Stimulated activated CD4-positive, alpha-beta T cell treated with anti-CD3 and anti-CD28 coated beads, TNF-alpha, amount 100 ng/mL, for 24 hours (primary cell): ENCODE measurements around the gene MYH3.

Experiments
- DNase-seq, 3 experiments: peaks; one replicate each; pipeline ENCODE4 v3.0.0-alpha.2; 2020; ENCODE audit warnings: low read depth in 3 of 3

Gene MYH3

DNA sequence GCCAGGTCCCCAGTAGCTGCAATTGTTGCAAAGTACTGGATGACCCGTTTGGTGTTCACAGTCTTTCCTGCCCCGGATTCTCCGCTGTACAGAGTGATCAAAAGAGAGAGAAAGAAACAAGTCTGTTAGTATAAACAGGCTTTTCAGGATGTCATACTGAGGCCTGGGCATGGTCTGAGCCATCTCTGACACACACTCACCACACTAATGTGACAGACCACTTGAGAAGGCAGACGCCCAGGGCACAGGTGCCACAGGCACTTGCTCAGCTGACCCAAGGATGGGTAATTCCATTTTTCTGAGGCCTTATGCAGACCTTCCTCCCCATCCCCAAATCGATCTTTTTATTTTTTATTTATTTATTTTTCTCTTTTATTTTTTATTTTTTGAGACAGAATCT is 7.5 kb downstream of the MYH3 start:
- DNase-seq = no peak

DNA sequence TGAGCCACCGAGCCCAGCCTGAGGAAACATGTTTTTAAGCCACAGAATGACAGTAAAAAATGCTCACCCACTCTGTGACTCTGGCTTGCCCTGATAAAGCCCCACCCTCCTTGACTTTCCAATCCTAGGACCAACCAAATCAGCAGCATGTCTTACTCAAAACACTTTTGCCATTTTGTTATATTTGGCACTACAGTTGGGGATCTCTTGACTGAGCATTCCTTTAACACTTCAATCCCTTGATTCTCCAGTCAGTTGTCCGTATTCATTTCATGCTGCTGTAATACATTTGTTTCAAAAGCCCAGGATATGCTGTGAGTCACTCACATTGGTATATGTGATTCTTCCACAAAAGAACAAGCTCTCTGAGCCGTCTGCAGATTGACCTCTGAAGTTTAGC is 8.2 kb downstream of the MYH3 start:
- no peak for DNase-seq

DNA sequence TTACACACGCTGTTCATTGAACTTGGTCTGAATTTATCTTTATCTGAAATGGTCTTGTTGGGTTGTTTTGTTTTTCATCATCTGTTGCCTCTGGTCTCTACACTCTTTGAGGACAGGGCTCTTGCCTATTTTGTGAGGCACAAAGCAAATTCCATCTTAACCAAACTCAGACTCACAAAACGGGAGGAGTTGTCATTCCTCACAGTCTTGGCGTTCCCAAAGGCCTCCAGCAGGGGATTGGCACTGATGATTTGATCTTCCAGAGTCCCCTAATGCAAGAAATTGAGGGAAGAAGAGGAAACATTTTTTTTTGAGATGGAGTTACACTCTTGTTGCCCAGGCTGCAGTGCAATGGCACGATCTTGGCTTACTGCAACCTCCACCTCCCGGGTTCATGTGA is 8.7 kb downstream of the MYH3 start:
- DNase-seq = no peak

DNA sequence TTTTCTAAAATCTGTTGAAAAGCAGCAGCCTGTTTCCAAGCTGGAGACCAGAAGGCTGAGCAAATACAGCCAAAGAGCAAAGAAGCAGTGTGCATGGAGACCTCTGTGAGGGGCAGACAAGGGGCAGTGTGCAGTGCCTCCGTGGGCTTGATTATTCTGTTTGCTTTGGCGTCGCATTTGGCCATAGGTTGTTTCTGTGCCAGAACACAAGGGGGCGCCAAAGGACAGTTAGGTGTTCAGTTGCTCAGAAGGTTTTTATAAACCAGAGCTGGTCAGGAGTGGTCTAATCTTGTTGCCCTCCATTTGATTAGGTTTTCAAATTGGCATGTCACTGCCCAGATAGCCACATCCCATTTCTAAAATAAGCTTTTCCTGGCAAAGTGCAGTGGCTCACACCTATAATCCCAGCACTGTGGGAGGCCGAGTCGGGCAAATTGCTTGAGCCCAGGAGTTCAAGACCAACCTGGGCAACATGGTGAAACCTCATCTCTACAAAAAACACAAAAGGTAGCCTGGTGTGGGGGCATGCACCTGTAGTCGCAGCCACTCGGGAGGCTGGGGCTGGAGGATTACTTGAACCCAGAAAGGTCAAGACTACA is 10.6 kb downstream of the MYH3 start:
- DNase-seq = peak; percentile 53 to 65 (median 64)

DNA sequence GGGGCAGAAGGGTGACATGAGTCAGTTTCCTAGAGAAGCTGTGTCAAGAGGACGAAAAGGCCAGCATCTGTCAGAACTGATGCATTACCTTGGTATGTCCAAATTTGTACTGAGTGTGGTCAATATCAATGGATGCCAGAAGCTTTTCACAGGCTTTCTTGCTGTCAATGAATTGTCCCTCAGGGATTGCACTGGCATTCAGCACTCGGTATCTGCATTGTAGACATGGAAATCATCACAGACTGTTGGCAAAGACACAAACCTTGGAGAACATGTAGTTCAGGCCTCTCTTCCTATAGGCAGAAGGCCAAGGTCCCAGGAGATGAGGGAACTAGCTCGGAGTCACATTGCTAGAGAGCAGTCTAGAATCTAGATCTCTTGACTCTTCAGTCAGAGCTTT is 16.6 kb downstream of the MYH3 start:
- DNase-seq = no peak

DNA sequence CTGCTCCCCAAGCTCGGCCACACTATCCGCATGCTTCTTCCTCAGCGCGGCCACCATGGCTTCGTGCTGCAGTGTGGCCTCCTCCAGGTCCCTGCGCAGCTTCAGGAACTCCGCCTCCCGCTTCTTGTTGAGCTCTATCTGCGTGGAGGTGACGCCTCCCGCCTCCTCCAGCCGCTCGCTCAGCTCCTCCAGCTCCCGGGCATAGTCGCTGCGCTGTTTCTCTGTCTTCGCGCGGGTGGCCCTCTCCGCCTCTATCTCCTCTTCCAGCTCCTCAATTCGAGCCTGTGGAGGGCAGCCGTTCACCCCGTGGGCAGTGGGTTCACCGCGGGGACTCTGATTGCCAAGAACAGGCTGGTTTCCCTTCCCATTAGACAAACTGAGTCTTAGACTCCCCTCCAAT is 19.0 kb downstream of the MYH3 start:
- no peak for DNase-seq

DNA sequence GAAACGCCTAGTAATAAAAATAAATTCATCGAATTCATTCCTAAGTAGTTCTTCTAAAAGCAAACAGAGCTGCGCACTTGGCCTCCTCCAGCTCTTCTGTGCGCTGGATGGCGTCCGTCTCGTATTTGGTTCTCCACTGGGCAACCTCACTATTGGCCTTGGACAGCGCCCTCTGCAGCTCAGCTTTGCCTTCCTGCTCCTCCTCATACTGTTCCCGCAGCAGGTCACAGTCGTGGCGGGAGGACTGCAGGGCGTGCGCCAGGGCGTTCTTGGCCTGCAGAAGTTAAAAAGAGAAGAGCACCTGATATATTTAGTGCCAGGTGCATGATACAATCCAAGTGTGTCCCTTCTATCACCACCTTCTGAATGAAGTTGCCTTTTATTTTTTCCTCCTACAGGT is 21.8 kb downstream of the MYH3 start:
- DNase-seq = no peak

DNA sequence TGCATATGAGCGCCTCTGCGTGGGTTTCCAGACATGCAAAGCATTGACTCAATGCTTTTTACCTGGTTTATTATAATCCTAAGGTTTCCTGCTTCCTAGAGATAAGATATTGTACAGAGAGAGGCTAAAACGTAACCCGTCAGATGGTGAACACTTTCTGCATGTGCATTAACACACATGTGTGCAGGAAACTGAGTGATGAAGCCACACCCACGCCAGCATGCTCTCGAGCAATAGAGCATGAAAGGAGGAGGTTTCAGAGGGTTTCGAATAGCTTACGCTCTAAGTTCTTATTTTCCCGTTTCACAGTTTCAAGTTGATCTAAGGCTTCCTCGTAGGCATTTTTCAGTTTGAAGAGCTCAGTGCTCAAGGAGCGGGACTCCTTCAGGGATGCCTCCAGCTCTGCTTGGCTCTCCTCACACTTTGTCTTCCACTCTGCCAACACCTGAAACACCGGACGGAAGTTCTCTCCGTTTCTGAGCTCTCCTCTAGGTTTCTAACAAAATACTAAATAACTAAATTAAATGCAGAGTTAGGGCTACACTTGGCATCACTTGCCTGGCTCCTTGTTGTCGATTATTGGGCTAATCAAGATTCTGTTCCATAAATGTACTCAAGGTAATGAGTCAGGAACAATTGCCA is 23.2 kb downstream of the MYH3 start:
- DNase-seq = no peak

DNA sequence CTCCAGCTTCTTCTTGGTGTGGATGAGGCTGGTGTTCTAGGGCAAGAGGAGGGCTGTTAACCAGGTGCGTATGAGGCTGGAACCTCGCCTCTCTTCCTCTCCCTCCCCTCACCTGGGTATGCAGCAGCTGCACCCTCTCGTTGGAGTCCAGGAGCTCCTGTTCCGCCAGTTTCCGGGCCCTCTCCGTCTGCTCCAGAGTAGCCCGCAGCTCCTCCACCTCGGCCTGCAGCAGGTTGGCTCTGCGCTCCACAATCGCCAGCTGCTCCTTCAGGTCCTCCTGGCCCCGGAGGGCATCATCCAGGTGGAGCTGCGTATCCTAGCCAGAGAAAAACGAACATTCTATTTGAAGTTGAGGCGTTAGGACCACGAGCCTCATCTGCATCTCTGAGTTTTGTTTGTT is 25.4 kb downstream of the MYH3 start:
- DNase-seq = no peak

DNA sequence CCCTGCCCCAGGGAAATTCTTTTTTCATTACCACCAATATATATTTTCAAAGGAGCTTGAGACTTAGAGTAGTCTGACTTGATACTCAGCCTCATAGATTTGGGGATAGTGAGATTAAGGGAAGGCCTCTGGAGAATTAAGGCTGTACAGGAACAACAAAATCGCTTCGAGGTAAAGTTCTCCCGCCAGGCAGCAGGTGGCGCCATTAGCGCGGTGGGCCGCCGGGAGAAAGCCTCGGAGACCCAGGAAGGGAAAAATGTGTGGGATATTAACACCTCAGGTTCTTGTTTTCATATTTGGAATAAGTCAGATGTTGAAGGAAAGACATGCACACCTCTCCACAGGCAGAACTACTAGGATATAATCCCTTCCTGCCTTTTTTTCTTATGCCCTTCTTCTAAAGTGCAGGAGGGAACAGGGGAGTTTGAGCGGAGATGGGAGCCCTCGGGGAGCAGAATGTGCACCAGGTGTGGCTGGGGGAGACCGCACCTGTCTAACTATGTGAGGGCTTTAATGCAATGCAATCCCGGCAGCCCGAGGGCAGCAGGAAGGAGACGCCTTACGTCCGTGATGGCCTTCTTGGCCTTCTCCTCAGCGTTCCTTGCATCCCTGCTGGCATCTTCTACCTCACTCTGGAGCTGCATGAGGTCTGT is 25.9 kb downstream of the MYH3 start:
- no peak for DNase-seq

DNA sequence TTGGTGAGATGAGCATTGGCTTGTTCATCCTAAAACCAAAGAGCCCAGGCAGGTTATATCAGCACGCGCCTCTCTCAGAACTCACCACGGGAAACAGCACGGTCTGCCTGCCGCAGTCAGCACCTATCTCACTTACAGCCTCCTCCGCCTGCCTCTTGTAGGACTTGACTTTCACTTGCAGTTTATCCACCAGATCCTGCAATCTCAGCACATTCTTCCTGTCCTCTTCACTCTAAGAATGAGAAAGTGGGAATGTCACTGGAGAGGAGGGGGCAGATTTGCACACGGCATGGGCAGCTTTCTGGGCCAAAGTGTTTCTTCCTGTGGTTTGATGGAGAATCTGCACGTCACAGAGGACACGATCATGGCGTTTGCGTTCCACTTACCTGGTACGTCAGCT is 27.4 kb downstream of the MYH3 start:
- DNase-seq = no peak

DNA sequence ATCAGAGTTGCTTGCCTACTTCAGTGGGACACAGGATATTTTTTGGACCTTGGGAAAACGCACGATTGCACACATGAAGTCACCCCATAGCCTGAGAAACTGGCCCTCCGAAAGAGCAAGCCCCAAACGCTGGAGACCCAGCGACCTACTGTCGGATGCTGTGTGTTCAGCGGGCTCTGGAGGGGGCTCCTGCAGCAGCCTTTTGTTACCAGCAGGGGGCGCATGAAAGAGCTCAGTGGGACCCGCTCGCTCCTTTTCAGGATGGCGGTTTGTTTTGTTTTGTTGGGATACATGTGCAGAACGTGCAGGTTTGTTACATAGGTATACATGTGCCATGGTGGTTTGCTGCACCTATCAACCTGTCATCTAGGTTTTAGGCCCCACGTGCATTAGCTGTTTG is 28.4 kb downstream of the MYH3 start:
- no peak for DNase-seq

DNA sequence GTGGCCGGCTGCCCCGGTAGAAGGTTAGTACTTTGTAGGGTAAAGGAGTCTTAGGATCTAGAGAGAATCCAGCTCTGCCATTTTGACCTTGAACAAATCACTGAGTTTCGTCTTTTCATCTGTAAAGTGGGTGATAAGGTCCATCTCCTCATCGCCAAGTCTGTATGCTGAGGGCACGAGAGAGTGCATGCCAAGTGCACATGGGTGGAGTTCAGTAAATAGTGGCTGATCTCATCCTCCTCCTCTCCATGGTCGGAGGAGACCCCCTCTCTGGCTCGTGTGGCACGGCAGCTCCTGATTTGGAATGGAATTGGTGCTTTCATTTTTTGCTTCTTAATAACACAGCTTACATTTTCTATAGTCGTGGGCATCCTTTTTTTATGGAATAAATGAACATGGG is 30.7 kb downstream of the MYH3 start:
- no peak for DNase-seq

DNA sequence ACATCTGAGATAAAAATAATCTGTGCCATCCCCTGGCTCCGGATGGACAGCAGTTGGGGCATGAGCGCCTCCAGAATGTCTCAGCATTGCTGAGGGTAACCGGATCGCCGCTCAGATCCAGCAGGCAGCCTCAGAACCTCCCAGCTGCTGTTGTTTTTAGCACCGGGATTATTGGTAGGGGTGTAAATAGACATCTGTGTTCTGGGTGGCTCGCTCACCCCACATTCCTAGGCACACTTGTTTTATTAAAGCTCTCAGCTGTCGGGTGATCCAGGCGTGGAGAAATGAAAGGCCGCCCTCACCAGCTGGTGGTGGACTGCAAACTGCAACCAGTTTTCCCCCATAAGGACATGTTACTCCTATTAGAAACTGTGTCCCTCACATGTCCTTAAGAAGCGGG is 32.1 kb downstream of the MYH3 start:
- DNase-seq = no peak

DNA sequence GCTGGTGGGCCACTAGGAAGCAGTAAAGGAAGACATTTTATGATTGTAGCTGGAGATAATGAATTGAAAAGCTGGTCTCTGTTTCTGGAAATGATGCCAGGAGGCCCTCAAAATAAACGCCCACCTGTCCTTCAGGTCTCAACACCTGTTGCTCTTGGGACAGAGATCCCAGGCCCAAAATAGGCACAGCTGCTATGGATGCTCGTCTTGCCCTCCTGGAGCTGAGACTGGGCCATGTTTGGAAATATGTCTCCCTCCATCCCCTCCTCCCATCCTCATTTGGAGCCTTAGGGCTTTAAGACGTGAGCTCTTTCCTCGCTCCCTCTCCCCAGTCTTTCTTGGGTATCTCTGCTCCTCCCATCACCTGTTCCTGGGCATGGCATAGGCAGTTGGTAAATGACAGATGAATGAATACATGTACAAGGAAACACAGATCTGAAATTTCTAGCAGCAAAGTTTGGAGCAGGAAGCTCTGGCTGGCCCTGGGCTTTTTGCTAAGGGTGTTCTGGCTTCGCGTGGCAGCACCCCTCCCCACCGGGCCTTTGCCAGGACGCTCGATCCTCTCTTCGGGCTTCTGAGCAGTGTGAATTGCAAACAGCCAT is 33.3 kb downstream of the MYH3 start:
- no peak for DNase-seq

DNA sequence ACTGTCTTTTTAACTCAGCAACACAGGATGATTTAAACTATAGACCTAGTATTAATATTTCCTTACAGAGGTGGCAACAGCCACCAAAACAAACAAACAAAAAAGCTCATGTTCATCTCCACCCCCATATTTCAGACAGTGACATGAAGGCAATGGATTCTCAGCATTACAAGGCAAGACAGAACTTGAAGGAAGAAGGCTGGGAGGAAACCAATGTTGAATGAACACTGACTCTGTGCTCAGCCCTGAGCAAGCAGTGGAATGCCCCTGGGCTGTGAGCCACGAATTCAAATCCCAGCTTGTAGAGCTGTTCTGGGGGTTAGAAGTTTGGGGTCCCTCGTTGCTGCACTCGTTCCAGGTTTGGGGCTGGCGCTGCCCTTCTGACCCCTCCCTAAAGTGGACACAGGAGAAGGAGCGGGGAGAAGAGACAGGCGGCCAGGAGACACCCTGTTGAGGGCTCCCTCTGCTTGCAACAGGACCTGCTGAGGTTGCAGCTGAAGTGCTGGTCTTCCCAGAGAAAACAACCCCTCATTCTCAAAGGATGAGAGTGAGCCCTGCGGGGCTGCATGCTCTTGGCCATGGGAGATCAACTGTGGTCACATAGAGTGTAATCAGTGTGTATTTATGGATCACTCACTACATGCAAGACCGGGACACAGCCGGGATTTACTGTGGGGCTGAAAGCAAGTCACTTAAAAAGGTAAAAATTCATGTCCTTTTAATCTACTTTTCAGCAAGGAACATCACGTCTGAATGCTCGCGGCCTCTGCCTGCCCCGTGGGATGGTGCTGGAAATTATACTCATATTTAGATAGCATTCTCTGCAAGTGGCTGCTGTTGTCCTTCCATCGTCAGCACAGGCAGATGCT is 34.3 kb downstream of the MYH3 start:
- no peak for DNase-seq

DNA sequence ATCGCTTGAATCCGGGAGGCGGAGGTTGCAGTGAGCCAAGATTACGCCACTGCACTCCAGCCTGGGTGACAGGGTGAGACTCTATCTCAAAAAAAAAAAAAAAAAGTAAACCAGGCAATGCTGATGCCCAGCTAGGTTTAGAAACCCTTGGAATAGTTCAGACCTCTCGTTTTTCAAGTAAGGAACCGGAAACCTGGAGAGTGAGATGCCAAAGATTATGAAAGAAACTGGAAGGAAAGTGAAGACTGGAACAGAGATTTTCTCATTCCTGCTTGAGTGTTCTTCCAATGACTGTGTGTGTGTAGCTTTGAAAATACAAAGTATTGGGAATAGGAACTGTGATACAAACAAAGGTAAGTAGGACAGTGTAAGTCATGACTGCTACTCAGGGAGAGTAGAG is 35.7 kb downstream of the MYH3 start:
- DNase-seq = no peak

DNA sequence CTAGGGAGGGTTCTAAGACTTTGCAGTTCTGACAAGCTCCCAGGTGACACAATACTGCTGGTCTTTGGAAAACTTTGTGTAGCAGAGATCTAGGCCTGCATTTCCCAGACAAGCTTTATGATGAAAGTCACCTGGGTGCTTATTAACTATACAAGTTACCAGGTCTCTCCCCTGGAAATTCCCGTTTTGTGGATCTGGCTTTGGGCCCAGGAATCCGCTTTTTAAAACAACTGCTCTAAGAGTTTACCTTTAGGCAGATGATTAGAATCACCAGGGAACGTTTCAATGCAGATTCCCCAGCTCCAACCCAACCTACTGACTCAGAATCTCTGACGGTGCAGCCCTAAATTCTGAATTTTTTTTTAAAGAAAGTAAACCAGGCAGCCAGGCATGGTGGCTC is 36.3 kb downstream of the MYH3 start:
- DNase-seq = no peak

DNA sequence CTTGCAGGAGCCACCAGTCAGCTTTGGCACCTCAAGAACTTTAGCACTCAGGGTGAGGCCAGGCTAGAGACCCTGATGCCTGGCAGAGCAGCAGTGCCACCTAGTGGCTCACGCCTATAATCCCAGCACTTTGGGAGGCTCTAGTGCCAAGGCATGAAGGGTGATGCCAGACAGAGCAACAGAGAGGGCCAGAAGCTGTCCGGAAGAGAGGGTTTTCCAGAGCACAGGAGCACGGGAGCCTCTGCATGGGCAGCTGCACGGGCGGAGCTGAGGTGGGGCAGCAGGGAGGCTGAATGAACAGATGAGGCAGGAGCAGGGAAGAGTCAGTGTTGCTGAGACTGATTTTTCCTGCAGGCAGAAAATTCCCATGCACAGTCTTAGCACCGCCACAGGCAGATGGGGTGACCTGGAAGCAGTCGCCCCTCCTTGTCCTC is 38.9 kb downstream of the MYH3 start:
- DNase-seq = peak; percentile 10 to 53 (median 18)

DNA sequence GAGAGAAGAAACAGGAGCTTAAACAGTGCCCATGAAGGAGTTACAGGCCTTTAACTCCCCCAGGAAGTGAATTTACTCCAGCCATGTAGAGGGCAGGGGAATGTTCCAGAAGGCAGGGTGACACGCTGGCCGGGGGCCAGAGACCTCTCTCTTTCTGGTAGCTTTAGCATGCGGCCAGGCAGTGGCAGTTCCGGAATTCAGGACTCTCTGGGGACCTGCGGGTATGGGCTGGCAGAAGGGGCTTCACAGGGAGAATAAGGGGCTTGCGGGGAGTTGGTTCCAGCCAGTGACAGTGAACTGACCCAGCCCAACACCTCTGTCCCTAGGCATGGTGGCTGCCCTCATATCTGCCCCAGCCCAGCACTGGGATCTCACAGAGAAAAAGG is 40.0 kb downstream of the MYH3 start:
- no peak for DNase-seq

DNA sequence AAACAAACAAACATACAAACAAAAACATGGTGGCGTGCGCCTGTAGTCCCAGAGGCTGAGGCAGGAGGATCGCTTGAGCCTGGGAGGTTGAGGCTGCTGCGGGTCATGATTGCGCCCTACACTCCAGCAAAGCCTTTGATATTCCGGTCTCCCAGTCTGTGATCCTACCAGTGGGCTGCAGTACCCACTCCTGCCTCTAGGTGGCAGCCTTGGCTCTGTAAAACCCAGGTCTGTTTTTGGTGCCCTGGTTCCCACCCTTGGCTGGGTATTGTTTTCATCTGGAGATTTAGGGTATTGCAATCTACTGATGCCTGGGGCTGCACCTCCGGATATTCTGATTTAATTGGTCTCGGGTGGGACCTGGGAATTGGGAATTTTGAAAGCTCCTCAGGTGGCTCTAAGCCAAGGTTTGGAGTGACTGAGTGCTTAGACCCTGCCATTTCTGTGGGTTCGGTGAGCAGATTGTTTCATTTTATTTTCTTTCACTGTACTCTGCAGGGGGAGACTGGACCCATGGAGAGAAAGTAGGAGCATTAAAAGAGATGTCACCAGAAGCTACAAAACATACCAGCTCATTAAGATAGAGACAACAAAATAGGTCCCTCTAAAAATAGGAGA is 40.5 kb downstream of the MYH3 start:
- peak; percentile 39 to 72 (median 68) for DNase-seq
